Amygdala (tissue), 56 donors: ENCODE data around the gene MTA1.

Experiments used
- DNase-seq, 56 donors: peaks; one replicate each; lab custom pipeline; 2025; lab: John Stamatoyannopoulos, UW

The MTA1 gene

GRCh38 chr14:105421723-105422615, 2.3 kb downstream of the MTA1 start:
- DNase-seq = no peak

DNA sequence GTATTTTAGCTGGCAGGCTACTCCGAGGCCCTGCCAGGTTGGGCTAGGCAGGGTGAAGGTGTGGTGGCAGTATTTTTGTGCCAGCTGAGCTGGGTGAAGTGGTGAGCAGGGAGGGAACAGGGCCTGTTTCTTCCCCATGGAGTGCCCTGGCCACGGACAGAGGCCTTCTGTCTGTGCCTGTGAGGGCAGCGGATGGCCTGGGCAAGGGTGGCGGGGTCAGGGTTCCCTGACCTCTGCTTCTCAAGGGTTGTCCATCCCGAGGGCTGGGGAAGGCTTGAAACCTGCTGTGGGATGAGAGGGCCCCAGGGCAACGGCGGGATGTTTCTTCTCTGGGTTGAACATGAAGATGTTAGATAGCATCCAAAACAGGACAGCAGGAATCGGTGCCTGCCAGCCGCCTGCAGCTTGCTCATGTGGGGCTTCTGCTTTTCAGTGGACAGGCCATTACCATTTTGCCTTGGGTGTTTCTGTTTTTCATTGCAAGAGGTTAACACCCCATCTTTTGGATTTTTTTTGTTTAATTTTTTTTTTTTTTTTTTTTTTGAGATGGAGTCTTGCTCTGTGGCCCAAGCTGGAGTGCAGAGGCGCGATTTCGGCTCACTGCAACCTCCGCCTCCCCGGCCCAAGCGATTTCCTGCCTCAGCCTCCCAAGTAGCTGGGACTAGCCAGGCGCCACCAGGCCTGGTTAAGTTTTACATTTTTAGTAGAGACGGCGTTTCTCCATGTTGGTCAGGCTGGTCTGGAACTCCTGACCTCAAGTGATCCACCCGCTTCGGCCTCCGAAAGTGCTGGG, 3.3 kb downstream of the MTA1 start:
- no peak for DNase-seq

DNA sequence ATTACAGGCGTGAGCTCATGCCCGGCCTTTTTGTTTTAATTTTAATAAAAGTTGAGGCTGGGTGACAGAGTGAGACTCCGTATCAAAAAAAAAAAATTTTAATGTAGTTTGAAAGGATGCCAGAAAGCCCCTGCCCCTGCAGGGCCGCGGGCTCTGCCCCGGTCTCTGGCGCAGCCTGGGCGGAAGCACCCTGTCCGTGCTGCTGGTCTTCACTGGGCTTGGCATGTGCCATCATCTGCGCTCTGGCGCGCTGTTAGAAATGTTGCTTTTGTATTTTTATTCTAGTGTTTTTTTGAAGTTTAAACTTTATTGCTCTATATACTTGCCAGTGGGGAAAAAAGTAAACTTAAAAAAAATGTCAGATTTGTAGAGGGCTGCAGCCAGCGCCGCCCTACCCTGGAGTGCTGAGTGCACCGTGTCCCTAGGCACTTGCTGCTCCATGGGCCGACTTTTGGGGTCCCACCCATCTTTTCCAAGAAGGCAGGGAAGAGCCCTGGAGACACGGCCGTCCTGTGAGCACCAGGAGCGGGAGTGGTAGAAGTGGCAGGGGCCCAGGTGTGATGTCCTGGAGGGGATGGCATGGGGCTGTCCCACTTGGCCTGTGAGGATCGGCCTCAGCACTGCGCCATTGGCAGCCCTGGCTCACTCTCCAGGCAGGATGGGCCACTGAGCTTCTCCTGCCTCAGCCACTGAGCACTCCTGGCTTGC, 4.0 kb downstream of the MTA1 start:
- no peak for DNase-seq

DNA sequence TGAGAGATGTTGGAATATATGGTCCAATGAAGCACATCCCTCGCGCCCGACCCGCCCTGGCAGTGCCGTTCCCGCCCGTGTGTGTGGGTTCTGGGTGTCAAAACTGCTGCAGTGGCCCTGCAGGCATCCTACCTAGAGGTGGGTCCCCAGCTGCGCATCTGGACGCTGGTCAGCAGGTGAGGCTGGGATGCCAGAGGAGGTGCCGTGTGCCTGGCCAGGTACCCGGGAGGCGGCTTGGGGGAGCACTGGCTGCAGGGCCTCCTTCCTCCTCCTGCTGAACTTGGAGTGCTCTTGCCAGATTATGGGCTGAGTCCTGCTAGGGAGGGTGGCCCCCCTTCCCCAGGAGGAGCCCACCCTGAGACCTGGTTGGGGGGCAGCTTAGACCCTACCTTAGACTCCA, 5.2 kb downstream of the MTA1 start:
- no peak for DNase-seq

DNA sequence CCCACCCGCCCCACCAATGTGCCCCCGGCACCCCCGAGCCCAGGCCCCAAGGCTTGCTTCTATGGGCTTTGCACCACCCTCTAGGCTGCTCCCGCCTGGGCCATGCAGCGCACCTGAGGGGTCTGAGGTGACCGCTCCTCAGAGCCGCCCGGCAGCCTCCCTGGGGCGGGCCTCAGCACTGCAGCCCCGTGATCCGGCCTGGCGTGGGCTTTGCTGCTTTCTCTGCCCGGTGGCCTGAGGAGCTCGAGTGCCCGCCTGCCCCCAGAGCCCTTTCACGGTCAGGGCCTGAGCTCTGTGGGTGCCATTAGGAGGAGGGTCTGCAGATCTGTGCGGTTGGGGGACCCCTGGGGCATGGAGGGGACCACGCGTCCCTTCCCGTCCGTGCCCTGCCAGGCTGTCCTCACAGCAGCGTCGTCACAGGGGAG, 6.2 kb downstream of the MTA1 start:
- DNase-seq = no peak

DNA sequence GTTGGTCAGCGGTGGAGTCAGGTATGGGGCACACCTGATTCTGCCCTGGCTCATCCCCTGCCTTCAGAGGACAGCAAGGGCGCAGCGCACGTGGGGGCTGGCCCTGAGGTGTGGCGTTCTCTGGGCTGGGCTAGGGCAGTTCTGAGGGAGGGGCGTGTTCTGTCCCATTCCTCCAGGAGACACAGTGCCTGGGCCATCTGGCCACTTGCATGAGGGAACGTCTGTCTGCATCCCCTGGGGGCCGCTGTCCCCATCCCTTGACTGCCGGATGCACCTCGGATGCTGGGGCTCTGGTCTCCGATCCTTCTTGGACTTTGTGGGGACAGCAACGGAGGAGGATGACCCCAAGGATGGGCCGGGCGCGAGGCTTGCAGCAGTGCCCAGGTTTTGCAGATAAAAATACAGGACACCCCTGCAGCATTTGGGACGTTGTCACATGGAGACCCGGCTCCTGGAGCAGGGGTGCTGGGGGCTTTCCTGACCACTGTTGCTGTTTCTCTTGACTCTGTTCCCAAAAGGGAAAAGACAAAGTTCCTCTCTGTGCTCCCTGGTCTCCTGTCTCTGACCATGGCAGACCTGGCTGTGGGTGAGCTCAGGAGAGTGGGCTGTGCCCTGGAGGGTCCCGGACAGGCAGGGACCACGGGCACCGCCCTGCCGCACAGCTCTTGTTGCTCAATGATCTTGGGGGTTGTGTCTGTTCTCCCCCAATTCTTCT, 6.9 kb downstream of the MTA1 start:
- no peak for DNase-seq

- no peak for DNase-seq
These were observed 7.8 kb downstream of the MTA1 start for GRCh38 chr14:105427412-105427811.

- no peak for DNase-seq
These were observed 8.4 kb downstream of the MTA1 start for GRCh38 chr14:105427936-105428485.

DNA sequence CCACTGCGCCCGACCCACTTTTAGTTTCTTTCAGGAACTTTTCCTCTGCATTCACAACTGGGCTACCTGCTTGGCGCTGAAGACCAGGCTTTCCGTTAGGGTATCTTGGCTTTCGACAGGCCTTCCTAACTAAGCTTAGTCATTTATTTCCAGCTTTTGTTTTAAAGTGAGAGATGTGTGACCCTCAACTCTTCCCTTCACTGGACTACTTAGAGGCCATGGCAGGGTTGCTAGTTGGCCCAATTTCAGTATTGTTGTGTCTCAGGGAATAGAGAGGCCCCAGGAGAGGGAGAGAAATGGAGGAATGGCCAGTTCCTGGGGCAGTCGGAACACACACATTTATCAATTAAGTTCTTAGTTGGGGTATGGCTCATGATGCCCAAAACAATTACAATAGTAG, 10.4 kb downstream of the MTA1 start:
- no peak for DNase-seq

DNA sequence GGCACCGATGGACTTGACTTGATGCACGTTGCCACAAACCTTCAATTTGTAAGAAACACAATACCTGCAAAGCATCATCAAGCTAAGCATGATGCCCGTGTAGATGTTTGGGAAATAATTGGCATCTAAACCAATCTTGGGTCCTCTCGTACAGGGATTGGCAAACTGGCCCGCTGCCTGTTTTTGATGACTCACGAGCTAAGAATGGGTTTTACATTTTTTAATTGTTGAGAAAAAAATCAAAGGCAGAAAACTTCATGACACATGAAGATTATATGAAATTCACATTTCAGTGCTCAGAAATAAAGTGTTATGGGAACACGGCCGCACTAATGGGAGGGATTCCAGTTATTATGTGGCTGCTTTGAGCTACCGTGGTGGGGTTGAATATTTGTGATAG, 10.9 kb downstream of the MTA1 start:
- peak in 2 of 56 donors; percentile 26 to 31 for DNase-seq

GRCh38 chr14:105431256-105431655, 11.6 kb downstream of the MTA1 start:
- no peak for DNase-seq

- DNase-seq = no peak
These were observed 13.0 kb downstream of the MTA1 start for GRCh38 chr14:105432657-105433056.

DNA sequence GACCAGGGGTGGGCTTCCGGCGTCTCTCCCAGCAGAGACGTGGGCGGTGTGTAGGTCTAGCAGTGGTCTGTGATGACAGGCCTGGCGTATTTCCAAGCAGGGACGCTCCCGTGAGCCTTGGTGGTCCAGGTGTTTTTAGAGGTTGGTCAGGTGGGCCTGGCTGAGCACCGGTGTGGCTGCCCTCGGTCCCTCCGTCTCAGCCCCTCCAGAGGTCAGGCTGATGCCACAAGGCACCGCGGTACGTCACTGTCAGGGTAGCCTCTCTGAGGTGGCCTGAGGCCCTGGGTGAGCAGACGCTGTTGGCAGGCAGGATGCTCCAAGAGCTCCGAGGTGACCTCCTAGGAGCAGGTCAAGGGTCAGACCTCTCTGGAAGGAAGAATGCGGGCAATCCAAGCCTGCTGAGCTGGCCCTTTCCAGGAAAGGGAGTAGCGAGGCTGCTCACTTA, 13.6 kb downstream of the MTA1 start:
- DNase-seq = no peak

DNA sequence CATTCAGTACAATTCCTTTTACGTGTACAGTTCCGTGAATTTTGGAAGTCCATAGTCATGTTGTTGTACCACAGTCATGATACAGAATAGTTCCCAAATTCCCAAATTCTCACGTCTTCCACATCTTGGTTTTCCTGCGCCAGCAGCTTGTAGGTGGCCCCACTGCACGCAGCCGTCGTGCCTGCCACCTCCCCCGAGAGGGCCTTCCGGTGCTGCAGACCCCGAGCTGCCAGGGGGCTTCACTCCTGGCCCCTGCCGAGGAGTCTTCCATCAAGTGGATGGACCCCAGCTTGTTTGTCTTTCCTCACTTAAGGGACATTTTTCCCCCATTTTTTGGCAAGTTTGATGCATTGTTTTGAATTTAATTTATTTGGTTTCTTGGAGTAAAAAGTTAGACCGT, 16.8 kb downstream of the MTA1 start:
- DNase-seq = no peak

- DNase-seq = no peak
These were observed 17.5 kb downstream of the MTA1 start for GRCh38 chr14:105436891-105437722.

DNA sequence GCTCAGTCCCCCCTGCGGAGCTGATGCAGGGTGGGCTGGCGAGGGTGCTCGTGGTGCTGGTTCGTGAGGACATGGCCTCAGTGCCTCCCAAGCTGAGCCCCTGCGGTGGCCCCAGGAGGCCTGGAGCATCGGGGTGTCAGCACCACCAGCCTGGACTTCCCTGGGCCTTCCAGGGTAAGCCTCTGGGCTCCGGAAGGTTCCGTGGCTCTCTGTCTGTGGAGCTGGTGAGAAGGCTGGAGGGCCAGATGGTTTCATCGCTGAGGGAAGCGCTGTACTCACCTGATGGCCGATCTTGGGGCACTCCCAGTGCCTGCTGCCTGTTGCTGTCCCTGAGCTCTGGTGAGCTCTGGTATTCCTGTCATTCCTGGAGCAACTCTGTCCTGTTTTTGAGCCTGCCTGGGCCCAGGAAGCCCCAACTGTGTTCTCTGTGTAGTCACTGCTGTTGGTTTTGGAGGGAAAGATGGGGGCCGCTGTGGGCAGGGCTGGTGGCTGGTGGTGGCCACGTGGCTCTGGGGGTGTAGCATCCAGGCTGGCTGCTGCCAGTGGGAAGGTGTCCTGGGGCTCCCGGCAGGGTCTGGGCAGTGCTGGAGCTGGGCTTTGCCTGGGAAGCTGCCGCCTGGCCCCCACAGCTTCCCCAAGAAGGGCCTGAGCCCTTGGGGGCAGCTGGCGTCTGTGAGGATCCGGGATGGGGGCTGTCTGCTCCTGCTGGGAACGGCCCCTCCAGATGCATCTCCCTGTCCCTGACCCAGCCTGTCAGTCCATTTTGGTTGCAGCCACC, 18.3 kb downstream of the MTA1 start:
- no peak for DNase-seq

DNA sequence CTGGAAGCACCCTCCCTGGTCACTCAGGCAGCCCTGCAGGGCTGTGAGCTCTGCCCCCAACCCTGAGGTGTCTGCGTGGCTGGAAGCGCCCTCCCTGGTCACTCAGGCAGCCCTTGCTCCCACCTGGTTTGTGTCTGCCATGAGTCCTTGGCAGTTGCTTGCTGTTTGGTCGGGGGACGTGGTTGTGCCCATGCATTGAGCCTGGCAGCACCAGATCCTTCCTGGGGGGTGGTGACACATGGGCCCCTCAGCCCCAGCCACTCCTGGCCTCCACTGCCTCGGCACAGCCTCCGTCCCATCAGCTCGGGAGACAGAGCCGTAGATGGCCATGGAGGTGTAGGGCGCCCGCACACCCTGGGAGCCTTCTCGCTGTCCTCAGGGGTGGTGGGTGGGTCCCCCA, 19.6 kb downstream of the MTA1 start:
- DNase-seq = no peak
